ENCODE results near the gene CYSLTR2.
"Not testable (repeated sequence)": the region's sequence is repeated elsewhere in the genome, so short reads cannot be mapped to it uniquely, and the experiment has no call there.

CYSLTR2 gene

DNA sequence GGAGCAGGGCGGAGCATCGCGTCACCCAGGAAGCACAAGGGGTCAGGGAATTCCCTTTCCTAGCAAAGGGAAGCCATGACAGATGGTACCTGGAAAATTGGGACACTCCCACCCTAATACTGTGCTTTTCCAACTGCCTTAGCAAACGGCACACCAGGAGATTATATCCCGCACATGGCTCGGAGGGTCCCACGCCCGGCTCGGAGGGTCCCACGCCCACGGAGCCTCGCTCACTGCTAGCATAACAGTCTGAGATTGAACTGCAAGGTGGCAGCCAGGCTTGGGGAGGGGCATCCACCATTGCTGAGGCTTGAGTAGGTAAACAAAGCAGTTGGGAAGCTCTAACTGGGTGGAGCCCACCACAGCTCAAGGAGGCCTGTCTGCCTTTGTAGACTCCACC lies 42.9 kb downstream of the CYSLTR2 start:
- not testable (repeated sequence) for DNase-seq (ENCODE audit: low spot score)

- no peak for DNase-seq (ENCODE audit: low spot score)
These were observed 53.7 kb downstream of the CYSLTR2 start for GRCh38 chr13:48707405-48707804.

GRCh38 chr13:48708764-48709163 lies 55.0 kb downstream of the CYSLTR2 start:
- DNase-seq (ENCODE audit: low spot score), result no peak

GRCh38 chr13:48709213-48709612 lies 55.5 kb downstream of the CYSLTR2 start:
- no peak for DNase-seq (ENCODE audit: low spot score)

GRCh38 chr13:48710160-48710559 lies 56.4 kb downstream of the CYSLTR2 start:
- DNase-seq (ENCODE audit: low spot score), result no peak

- no peak for DNase-seq (ENCODE audit: low spot score)
These were observed 58.4 kb downstream of the CYSLTR2 start for GRCh38 chr13:48712141-48712540.

- DNase-seq (ENCODE audit: low spot score), result no peak
These were observed 62.2 kb downstream of the CYSLTR2 start for GRCh38 chr13:48715977-48716376.

- no peak for DNase-seq (ENCODE audit: low spot score)
These were observed 66.9 kb downstream of the CYSLTR2 start for GRCh38 chr13:48720621-48721020.

- DNase-seq (ENCODE audit: low spot score), result no peak
These were observed 69.4 kb downstream of the CYSLTR2 start for GRCh38 chr13:48723168-48723567.

DNA sequence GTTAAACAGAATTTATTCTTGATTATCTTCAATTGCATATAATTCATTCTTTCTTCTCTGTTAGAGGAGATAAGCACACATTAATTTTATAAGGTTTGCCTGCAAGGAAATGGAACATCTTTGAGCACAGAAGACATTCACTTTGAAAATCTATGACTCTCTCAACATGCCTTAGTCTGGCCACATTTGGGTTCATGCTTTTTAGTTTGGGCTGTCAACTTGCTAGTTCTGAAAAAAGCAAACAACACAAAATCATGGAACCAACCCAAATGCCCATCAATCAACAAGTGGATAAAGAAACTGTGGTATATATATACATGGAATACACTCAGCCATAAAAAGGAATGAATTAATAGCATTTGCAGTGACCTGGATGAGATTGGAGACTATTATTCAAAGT lies 71.5 kb downstream of the CYSLTR2 start:
- DNase-seq (ENCODE audit: low spot score), result no peak

DNA sequence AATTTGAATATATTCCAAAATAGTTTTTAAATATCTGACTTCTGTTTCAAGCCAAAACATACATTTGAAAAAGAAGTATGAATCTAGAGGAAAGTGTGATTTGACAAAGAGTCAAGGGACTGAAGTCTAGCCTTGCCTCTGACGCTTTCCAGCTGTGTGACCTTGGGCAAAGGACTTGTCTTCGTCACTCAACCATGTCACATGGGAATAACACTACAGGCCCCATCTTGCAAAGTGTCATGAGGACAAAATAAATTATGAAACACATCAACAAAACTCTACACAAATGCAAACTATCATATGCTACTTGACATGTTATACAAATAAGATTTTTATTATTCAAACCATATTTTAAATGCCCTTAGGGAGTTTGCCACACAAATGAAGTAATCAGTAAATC lies 73.0 kb downstream of the CYSLTR2 start:
- no peak for DNase-seq (ENCODE audit: low spot score)

GRCh38 chr13:48727241-48728011 lies 73.7 kb downstream of the CYSLTR2 start:
- no peak for DNase-seq (ENCODE audit: low spot score)

- no peak for DNase-seq (ENCODE audit: low spot score)
These were observed 74.5 kb downstream of the CYSLTR2 start for GRCh38 chr13:48728226-48728625.

- DNase-seq (ENCODE audit: low spot score), result no peak
These were observed 75.1 kb downstream of the CYSLTR2 start for GRCh38 chr13:48728876-48729275.

- no peak for DNase-seq (ENCODE audit: low spot score)
These were observed 76.1 kb downstream of the CYSLTR2 start for GRCh38 chr13:48729856-48730255.

DNA sequence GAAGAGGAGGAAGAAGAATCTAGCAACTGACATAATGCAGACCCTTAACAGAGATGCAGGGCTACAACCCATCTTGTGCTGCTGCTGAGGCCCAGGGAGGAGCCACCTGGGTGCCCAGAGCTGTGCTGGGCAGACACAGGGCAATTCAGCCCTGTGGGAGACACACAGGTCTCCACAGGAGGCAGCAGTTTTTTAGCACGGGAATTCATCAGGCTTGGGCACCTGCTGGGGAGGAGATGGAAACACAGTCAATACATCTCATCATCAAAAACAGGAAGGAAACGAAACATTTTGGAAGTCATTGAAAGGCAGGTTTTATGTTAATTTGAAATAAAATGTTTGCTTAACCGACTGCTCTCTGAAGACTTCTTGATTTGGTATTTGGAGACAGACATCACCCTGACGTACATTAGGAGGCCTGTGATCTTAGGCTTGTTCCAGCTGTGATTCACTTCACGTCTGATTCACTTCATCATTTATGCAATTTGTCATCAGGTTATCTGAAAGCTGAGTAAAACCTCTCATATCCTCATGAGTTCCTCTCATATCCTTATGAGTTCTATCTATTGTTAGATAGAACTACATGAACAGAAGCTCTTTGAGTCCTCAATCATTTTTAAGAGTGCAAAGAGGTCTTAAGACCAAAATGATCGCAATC lies 77.4 kb downstream of the CYSLTR2 start:
- no peak for DNase-seq (ENCODE audit: low spot score)

DNA sequence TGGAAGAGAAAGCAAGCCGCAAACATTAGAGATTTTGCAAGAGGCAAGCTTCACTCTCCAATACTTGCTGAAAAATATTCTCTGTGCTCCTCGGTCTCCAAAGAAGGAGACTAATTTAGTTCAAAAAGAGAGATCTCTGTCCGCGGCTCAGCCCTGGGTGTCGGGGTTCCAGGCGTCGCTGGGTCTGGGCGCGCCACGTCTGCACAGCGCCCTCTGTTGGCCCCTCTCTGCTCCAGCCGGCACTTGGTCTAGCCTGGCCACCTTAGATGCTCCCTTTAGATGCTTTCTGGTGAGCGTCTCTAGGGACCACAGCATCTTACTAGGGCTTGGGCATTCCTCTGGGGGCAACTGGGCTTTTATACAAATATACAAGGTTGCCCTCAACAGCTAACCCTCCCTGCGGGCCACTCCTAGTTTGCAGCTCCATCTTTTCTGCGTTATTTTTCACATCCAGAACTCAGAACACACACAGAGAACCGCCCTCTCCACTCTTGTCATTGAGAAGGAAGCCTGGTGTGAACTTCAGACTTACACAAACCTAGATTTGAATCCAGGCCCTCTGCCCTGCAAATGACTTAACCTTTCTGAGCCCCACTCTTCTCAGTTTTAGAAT lies 78.3 kb downstream of the CYSLTR2 start:
- DNase-seq (ENCODE audit: low spot score), result peak; percentile 13

DNA sequence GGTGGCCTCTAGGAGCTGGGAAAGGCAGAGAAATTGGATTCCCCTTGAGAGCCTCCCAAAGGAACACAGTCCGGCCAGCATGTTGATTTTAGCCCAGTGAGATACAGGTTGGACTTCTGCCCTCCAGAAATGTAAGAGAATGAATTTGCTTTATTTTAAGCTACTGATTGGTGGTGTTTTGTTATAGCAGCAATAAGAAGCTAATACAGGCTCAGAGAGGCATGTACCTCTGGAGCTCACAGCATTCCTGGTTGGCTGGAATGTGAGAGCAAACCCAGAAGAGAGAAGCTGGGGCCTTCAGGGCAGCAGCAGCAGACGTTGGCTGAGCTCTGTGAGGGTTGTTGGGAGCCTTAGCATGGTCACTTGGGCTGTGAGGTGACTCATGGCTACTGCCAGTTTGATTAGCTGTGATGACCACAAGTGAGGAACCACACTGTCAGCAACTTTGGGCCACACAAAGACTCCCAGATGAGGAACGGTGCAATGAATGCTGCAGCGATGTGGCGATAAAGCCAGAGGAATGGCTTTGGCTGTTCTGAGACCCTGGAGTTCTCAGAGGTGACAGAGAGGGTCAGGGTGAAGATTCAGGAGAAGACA lies 80.1 kb downstream of the CYSLTR2 start:
- DNase-seq (ENCODE audit: low spot score), result no peak

DNA sequence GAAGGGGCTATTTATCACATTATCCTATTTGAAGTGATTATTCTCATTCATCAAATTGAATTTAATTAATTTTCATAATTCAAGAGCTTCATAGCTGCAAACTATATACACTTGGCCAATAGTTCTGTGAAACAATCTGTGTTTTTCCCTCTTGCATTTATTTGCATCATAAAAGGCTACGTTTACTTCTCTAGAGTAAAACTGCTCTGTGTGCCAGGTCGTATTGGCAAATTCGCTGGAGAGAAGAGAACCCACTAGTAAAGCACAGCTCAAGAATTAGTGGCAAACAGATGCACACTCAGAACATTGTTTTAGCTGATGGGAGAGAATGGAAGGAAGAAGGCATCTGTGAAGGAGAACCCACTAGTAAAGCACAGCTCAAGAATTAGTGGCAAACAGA lies 81.8 kb downstream of the CYSLTR2 start:
- no peak for DNase-seq (ENCODE audit: low spot score)

- no peak for DNase-seq (ENCODE audit: low spot score)
These were observed 84.0 kb downstream of the CYSLTR2 start for GRCh38 chr13:48737689-48738088.

DNA sequence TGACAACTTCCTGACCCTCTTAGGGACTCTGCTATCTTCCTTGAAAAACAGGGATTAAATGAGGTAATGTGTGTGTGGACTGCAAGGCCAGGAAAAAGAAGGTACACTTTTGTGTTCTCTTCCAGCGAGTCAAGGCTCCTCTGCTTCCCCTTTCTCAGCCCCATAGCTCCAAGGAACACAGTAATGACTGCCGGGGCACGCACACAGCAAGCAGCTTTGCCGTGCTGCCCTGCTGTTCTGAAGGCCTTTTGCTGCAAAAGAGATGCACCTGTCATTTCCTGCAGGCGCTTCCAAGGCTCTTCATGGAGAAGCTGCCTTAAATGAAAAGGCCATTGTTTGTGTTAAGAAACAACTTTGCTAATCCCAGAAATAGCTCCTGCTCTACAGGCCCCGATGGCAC lies 84.6 kb downstream of the CYSLTR2 start:
- no peak for DNase-seq (ENCODE audit: low spot score)

GRCh38 chr13:48739386-48739964 lies 85.7 kb downstream of the CYSLTR2 start:
- DNase-seq (ENCODE audit: low spot score), result no peak

DNA sequence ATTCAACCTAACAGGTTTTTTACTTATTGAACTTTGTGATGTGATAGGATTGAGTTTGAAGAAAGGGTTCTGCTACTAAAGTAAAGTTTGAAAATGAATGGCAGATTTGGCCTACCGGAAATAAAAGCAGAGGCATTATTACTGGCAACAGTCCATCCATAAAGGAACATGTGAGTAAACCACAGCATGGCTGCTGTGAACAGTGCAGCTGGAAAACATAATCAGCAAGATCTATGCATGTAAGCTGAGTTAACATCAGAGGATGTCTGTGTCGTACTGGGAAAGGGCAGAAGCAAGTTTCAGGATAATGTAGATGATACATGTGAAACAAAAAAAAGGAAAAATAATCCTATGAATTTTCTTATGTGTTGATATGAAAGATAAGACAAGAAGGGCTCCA lies 87.6 kb downstream of the CYSLTR2 start:
- DNase-seq (ENCODE audit: low spot score), result no peak

Data from HuH-7.5 (cell line).